Activated CD8-positive, alpha-beta memory T cell treated with anti-CD3 and anti-CD28 coated beads, Interleukin-2, amount 50 U/mL, for 24 hours (primary cell): Measurements from ENCODE around the gene ZBTB5.
"Not testable (repeated sequence)": the region's sequence is repeated elsewhere in the genome, so short reads cannot be mapped to it uniquely, and the experiment has no call there.

Source experiments
- DNase-seq: peaks from one replicate; pipeline ENCODE4 v3.0.0-alpha.2; 2020; ENCODE audit errors: extremely low read depth

ZBTB5 gene

GRCh38 chr9:37452611-37453010 is 12.6 kb downstream of the ZBTB5 start:
- DNase-seq = no peak

GRCh38 chr9:37451628-37452027 is 13.6 kb downstream of the ZBTB5 start:
- DNase-seq = no peak

GRCh38 chr9:37449862-37450632 is 15.2 kb downstream of the ZBTB5 start:
- DNase-seq = no peak

DNA sequence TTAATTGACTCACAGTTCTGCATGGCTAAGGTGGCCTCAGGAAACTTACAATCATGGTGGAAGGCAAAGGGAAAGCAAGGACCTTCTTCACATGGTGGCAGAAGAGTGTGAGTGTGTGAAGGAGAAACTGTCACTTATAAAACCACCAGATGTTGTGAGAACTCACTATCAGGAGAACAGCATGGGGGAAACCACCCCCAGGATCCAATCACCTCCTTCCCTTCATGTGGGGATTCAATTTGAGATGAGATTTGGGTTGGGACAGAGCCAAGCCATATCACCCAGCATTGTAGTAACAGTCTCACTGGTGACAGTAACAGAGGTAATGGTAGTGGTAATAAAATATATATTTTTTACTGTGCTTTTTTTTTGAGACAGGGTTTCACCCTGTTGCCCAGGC is 18.1 kb downstream of the ZBTB5 start:
- DNase-seq = no peak

- DNase-seq = no peak
Observed at GRCh38 chr9:37446401-37446800, 18.8 kb downstream of the ZBTB5 start.

GRCh38 chr9:37445832-37446231 is 19.4 kb downstream of the ZBTB5 start:
- no peak for DNase-seq

DNA sequence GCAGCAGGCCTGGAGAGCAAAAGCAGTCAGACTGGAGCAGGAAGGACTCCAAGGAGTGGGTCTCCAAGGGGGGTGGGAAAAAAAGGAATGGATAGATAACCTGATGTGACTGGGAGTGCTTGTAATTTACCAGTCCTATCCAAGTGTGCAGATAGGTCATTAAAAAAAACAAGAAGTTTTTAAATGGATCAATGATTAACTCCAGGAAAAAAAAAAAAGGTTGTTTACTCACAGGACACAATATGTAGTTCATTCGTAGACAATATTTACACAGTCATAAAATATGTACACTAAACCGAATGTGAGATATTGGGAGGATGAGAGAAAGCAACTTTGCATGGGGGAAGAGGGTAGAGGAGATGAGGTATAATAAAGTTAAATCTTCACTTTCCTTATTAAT is 20.4 kb downstream of the ZBTB5 start:
- no peak for DNase-seq

- no peak for DNase-seq
Observed at GRCh38 chr9:37443566-37443965, 21.7 kb downstream of the ZBTB5 start.

DNA sequence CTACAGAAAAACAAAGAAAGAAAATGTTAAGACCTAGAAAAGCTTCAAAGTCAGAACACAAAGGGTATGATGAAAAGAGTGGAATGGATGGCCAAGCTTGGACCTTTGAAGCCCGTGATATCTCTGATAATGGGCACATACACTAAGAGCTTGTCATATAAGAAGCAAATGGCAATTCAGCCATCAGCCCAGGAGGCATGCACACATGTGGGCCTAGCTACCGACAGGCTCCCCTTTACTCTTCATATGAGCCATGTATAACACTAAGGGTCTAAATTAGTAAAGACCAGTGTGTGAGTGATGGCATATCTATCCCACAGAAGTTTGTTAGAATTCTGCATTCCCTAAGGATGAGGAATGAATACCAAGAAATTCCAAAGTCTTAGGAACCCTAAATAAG is 22.7 kb downstream of the ZBTB5 start:
- no peak for DNase-seq

DNA sequence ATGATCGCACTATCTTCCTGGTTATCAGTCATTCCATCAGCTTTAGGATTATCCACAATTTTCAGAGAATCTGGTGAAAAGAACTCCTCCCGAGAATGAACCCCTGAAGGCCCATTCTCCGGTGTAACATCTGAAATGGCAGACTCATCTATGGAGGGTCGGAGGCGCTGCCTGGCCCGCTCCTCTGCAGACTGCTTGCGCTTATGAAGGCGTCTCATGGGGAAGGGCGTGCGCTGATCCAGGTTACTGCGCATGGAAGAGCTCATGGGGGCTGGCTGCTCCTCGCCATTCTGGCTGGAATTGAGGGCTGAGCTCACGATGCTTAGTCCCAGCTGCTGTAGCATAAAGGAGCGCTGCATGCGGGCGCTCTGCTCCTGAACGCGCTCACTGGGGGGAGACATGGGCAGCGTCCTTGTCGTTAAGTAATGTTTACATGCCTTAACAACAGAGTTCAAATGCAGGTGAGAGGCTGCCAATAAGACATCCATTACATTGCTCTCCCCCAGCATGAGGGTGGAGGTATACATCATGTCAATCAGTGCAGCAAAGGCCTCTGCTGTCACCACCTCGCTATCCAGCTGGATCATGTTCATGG is 23.4 kb downstream of the ZBTB5 start:
- no peak for DNase-seq

DNA sequence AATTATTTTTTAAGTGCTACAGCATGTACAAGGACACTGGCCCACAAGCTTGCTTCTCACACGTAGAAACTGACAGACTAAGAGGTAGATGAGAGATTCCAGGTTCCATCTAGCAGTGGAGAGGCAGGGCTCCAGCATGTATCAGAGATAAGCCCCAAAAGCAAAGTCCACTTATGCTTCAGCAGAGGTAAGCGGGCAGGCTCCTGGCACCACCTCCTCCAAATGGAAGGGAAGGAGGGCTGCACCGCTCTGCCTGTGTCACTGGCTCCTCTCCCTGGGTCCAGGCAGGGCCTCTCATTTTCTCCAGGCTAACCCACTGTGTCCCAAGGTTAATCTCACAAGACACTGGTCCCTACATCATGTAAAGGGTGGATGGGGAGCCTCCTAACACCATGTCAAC is 26.9 kb downstream of the ZBTB5 start:
- DNase-seq = no peak

DNA sequence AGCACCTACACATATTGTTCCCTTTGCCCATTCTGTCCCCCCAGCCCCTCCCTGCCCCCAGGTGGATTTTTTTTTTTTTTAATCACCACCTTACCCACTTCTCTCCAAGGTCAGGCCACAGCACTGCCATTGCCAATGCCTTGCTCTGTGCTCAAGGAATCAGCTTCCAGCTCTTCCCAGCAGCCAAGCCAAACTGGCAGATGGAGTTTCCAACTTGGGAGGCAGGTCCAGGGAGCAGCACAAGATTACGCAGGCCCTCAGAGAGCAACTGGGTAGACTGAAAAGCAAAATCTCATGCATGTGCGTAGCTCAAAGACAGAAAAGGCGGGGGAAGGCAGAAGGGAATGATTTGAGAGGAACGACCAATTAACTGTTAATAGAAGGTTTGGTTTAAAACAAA is 27.6 kb downstream of the ZBTB5 start:
- no peak for DNase-seq

- DNase-seq = no peak
Observed at GRCh38 chr9:37437010-37437409, 28.2 kb downstream of the ZBTB5 start.

DNA sequence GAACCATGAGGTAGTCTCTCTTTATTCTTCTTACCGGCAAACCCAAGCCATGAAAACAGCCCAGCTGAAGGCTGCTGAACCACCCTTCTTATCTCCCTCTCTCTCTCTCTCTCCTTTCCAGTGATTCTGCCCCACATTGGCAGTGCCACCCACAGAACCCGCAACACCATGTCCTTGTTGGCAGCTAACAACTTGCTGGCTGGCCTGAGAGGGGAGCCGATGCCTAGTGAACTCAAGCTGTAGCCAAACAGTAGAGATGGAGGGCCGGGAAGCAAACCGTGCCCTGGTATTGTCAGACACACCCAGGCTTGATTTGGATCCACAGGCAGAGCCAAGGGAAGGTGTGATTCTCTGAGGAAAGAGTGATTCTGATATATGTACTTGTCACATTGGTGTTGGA is 28.7 kb downstream of the ZBTB5 start:
- no peak for DNase-seq

DNA sequence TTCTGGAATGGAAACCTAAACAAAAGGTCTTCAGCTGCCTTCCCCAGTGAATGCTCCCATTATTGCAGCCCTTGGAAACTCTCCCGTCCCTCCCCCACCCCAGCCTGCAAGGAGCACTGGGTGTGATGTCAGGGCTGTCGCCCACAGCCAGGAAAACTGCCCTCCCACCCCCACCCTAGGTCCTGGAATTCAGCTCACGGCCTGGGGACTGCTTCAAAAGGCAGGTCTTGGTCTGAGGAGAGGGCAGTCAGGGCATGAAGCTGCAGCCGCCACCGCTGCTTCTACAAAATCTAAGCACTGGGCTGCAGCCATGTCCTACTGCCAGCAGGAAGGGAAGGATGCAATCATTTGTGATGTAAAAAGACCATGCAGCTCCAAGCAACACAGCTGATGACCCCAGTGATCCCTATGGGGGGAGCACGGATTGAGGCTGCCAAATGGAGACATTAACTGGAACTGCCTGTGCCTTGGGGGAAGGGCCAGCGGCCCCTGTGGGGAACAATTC is 31.3 kb downstream of the ZBTB5 start:
- no peak for DNase-seq

DNA sequence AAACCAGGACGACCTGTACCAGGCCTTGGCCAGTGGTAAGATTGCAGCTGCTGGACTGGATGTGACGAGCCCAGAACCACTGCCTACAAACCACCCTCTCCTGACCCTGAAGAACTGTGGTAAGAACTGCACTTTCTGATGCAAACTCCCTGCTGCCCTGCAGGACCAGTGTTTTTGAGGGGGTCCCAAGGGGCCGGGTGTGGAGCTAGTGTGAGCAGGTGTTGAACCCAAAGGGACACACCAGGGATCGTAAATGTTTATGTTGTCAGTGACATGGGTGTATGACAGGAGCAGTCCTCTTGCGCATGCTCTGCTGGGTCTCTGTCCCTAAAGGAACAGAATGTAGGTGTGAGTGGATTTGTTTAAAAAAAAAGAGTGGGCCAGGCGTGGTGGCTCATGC is 33.2 kb downstream of the ZBTB5 start:
- DNase-seq = no peak

GRCh38 chr9:37430841-37431597 is 34.2 kb downstream of the ZBTB5 start:
- no peak for DNase-seq

GRCh38 chr9:37429441-37430285 is 35.6 kb downstream of the ZBTB5 start:
- no peak for DNase-seq

- DNase-seq = no peak
Observed at GRCh38 chr9:37428345-37428744, 36.9 kb downstream of the ZBTB5 start.

DNA sequence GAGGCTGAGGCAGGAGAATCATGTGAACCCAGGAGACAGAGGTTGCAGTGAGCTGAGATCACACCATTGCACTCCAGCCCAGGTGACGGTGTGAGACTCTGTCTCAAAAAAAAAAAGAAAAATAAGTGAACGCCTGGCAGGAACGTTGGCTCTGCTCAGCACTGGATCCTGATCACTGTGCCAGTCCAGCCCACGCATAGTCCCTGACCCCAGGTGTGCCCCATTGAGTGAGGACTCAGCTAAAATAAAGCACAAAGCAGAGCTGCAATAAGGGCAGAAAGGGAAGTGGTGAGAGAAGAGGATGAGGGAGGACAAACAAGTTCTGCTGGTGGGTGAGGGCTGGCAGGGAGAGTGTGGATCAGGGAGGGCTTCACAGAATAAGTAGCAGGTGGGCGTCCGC is 38.4 kb downstream of the ZBTB5 start:
- no peak for DNase-seq

- not testable (repeated sequence) for DNase-seq
Observed at GRCh38 chr9:37426431-37426830, 38.8 kb downstream of the ZBTB5 start.

DNA sequence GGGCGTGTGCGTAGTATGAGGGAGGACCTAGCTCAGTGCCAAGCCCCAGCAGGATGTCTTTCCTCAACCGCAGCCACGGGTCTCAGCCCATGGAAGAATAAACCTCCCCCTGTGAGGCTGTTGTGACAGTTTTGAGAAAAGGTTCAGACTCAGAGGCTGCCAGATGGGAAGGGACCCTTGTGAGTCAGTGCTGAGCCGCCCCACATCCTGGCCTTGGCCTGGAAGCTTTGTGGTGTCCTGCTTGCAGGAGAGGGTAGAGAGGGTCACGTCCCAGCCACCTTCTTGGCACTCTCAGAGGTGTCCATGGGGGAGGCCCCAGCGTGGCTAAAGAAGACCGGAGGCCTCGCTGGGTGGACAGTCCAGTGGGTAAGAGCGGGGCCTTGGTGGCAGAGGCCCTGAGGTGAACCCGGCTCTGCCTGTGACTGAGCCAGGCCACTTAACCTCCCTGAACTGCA is 39.9 kb downstream of the ZBTB5 start:
- DNase-seq = no peak
